HG02759 (cell line): ENCODE measurements around the gene SH3GL2.

Experiments
- ATAC-seq: cut with Tn5 transposase; IDR thresholded peaks from one replicate; pipeline ENCODE4 v1.9.1; 2021; ENCODE audit warnings: mild to moderate bottlenecking, moderate library complexity; ENCODE audit not compliant: unreplicated experiment

SH3GL2 gene

GRCh38 chr9:17802249-17802857 is 223.5 kb downstream of the SH3GL2 start:
- no peak for ATAC-seq

- no peak for ATAC-seq
Measured at GRCh38 chr9:17807613-17808282, 228.9 kb downstream of the SH3GL2 start.

- no peak for ATAC-seq
Measured at GRCh38 chr9:17810317-17810716, 231.5 kb downstream of the SH3GL2 start.

GRCh38 chr9:17810728-17811571 is 232.1 kb downstream of the SH3GL2 start:
- ATAC-seq = peak; percentile 54

GRCh38 chr9:17813798-17814197 is 234.9 kb downstream of the SH3GL2 start:
- ATAC-seq = no peak

GRCh38 chr9:17816431-17817027 is 237.7 kb downstream of the SH3GL2 start:
- no peak for ATAC-seq

DNA sequence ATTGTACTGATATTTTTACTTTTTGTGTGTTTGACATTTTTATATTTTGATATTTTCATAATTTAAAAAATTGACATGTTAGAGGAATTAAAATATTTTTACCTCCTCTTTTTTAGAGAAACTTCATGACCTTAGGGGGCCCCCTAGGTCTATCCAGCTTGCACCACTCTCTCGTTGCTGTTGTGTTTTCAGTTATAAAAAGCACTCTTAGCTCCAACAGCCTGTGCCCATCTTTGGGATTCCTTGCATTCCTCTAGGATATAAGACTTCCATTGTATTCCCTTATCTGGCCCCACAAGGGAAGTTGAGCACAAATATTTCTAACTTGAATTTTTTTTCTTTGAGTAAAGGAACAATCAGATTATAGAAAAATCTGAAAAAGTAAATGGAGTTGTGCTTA is 245.3 kb downstream of the SH3GL2 start:
- no peak for ATAC-seq

GRCh38 chr9:17824616-17825264 is 245.9 kb downstream of the SH3GL2 start:
- no peak for ATAC-seq

GRCh38 chr9:17825265-17825659 is 246.4 kb downstream of the SH3GL2 start:
- ATAC-seq = no peak

GRCh38 chr9:17829064-17829463 is 250.2 kb downstream of the SH3GL2 start:
- no peak for ATAC-seq

DNA sequence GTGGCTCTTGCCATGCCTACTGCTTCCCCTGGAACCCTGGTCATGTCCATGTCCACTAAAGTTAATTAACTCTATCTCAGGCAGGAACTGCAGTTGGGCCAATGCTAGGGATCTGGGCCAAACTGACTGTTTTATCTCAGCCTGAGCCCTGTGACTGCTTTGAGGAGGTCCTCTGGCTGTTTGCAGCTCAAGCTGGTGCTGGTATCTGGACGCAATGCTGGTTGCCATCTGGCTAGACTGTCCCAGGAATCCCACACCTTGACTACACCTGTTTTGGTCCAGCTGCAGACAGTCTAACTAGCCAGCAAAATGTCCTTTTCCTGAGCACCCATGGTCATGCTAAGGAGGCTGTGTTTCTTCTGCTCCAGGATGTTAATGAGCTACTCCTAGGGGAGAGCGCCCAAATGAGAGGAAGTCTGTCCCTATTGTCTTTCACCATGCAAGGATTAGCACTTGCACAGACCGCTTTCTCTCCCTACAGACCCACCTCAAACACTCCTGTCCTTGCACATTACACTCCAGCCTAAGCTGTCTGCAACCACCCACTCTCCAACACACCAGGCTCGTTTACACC is 251.0 kb downstream of the SH3GL2 start:
- no peak for ATAC-seq

DNA sequence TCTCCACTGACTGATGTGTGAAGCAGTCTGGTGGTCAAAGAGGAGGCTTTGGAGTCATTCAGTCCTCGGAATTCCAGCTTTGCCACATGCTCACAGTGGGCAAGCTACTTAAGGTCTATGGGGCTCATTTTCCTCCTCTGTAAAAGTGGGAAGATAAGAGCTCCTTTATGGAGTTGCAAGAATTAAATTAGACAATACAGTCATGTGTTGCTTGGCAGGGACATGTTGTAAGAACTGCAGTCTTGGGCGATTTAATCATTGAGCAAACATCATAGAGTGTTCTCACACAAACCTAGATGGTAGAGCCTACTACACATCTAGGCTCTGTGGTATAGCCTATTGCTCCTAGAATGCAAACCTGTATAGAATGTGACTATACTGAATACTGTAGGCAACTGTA is 253.9 kb downstream of the SH3GL2 start:
- ATAC-seq = no peak

- ATAC-seq = no peak
Measured at GRCh38 chr9:17833846-17834245, 255.0 kb downstream of the SH3GL2 start.

GRCh38 chr9:17837965-17838364 is 259.1 kb downstream of the SH3GL2 start:
- no peak for ATAC-seq

DNA sequence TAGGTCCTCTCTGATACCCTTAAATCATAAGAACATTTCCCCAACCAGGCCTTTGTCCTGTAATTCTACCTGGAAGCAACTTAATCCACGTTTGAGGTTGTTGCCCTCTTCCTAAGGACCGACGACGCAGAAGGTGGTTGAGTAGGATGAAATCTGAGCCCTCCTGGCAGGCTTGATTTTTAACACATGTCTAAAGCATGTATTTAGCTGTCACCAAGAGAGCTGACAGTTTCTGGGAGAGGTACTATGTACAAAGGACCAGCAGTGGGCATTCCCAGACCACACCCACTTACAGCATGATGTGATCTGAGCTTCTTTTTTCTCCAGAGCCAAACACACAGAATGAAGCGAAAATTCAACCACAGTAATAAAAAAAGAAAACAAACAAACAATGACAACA is 260.9 kb downstream of the SH3GL2 start:
- no peak for ATAC-seq

DNA sequence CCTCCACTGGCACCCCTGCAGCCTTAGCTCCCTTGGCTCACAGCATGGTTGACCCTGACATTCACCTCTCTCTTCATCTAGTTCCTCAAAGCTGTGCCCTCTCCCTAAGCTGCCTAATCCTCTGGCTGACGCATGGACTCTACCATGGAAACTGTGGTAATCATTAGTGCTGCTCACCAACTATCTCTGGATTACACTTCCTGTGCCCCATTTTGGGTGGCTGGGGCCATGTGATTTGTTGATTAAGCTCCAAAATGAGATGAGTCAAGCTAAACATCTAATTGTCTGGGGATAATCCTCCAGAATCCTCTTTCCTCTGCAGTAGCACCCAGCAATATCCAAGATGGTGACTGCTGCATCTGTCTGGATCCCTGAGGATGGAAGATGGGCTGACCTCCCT is 264.4 kb downstream of the SH3GL2 start:
- ATAC-seq = no peak
